ENCODE results near the gene CPNE6. TPM values are rescaled to one million over a fixed set of nuclear protein-coding genes. Genes with fewer than 3 reads are reported as not detected.

CPNE6 gene
- total RNA-seq, 1 donor from 2014 or later, result 2.2 TPM

- DNase-seq (ENCODE audit: low spot score), result no peak
Observed at GRCh38 chr14:24085215-24085614, 13.9 kb downstream of the CPNE6 start.

GRCh38 chr14:24086193-24086955 lies 15.0 kb downstream of the CPNE6 start:
- no peak for DNase-seq (ENCODE audit: low spot score)

GRCh38 chr14:24087004-24087403 lies 15.6 kb downstream of the CPNE6 start:
- DNase-seq (ENCODE audit: low spot score), result no peak

GRCh38 chr14:24088095-24088494 lies 16.7 kb downstream of the CPNE6 start:
- DNase-seq (ENCODE audit: low spot score), result no peak

GRCh38 chr14:24089890-24090289 lies 18.5 kb downstream of the CPNE6 start:
- DNase-seq (ENCODE audit: low spot score), result no peak

- no peak for DNase-seq (ENCODE audit: low spot score)
Observed at GRCh38 chr14:24092110-24092504, 20.7 kb downstream of the CPNE6 start.

GRCh38 chr14:24092505-24093206 lies 21.3 kb downstream of the CPNE6 start:
- no peak for DNase-seq (ENCODE audit: low spot score)

GRCh38 chr14:24093207-24093900 lies 22.0 kb downstream of the CPNE6 start:
- DNase-seq (ENCODE audit: low spot score), result no peak

- DNase-seq (ENCODE audit: low spot score), result peak; percentile 86
Observed at GRCh38 chr14:24093901-24094840, 22.8 kb downstream of the CPNE6 start, which contains the start of gene PCK2. Gene PCK2 (plus strand): TSS chr14:24094311. CDS start chr14:24094406, 95 bp downstream.

GRCh38 chr14:24094841-24095270 lies 23.5 kb downstream of the CPNE6 start:
- no peak for DNase-seq (ENCODE audit: low spot score)

- no peak for DNase-seq (ENCODE audit: low spot score)
Observed at GRCh38 chr14:24095271-24096068, 24.1 kb downstream of the CPNE6 start.

GRCh38 chr14:24096545-24097181 lies 25.3 kb downstream of the CPNE6 start:
- DNase-seq (ENCODE audit: low spot score), result no peak

- DNase-seq (ENCODE audit: low spot score), result no peak
Observed at GRCh38 chr14:24098229-24098926, 27.0 kb downstream of the CPNE6 start.

- no peak for DNase-seq (ENCODE audit: low spot score)
Observed at GRCh38 chr14:24098927-24099813, 27.8 kb downstream of the CPNE6 start.

- DNase-seq (ENCODE audit: low spot score), result no peak
Observed at GRCh38 chr14:24100197-24100981, 29.0 kb downstream of the CPNE6 start.

- DNase-seq (ENCODE audit: low spot score), result no peak
Observed at GRCh38 chr14:24100982-24101494, 29.7 kb downstream of the CPNE6 start.

- no peak for DNase-seq (ENCODE audit: low spot score)
Observed at GRCh38 chr14:24102357-24103048, 31.1 kb downstream of the CPNE6 start.

Data from mucosa of gallbladder (tissue), 1 donor.